Right lobe of liver (tissue), 6 donors: Measurements from ENCODE around the gene PNLIP. TPM values are rescaled to one million over a fixed set of nuclear protein-coding genes. Genes with fewer than 3 reads are reported as not detected.

ENCODE experiments used
- ATAC-seq, 4 donors: fragments of 200-7000 bp; cut with Tn5 transposase; one replicate each; pipeline ENCODE4 v1.9.1; 2020; ENCODE audit warnings: mild to moderate bottlenecking in 4 of 4, moderate library complexity in 4 of 4
- DNase-seq, 3 donors: peaks; one replicate each; pipeline ENCODE4 v3.0.0-alpha.2; 2020
- H3K27ac ChIP-seq, 3 donors: fragments of 200-600 bp; one replicate each; pipeline ENCODE4 v1.8.0; 2022
- H3K27me3 ChIP-seq, 2 donors: fragments of 200-600 bp; one replicate each; pipeline ENCODE4 v1.8.0; 2022
- H3K36me3 ChIP-seq, 4 donors: fragments of 200-600 bp; sonication (generic) in 1 of 4; one replicate each; pipeline versions ENCODE4 v1.5.1 to v1.8.0; 2017 to 2022; ENCODE audit warnings: control low read depth in 1 of 4
- H3K4me1 ChIP-seq, 4 donors: fragments of 200-600 bp; sonication (generic) in 1 of 4; one replicate each; pipeline versions ENCODE4 v1.5.1 to v1.8.0; 2017 to 2022; ENCODE audit warnings: control low read depth in 1 of 4
- H3K4me3 ChIP-seq, 3 donors: fragments of 200-600 bp; one replicate each; pipeline ENCODE4 v1.8.0; 2022
- H3K9me3 ChIP-seq, 4 donors: fragments of 200-600 bp; sonication (generic) in 1 of 4; one replicate each; pipeline versions ENCODE4 v1.5.1 to v1.8.0; 2017 to 2022; ENCODE audit warnings: control low read depth in 1 of 4
- CTCF ChIP-seq, 4 donors: fragments of 200-600 bp in 3 of 4; fragments of 450-650 bp in 1 of 4; IDR thresholded peaks; one replicate each; pipeline versions ENCODE4 v1.5.1 to v1.8.0; 2016 to 2022; ENCODE audit warnings: antibody characterized with exemption in 4 of 4, mild to moderate bottlenecking in 2 of 4
- POLR2A ChIP-seq: fragments of 450-650 bp; IDR thresholded peaks from one replicate; pipeline ENCODE4 v1.6.1; 2017; ENCODE audit warnings: antibody characterized with exemption, mild to moderate bottlenecking
- WGBS: methylation state at CpG from one replicate; pipeline ENCODE4 v1.1.6; 2018; ENCODE audit warnings: low coverage, low lambda C conversion rate; ENCODE audit not compliant: insufficient coverage; ENCODE audit errors: missing lambda C conversion rate; 5-methylcytosine and 5-hydroxymethylcytosine counted together
- intact Hi-C, 2 donors: fragments of 100-400 bp; cut with DNase I; formaldehyde crosslinking; loops; one replicate each; pipeline versions ENCODE4 v1.11.2 to v1.14.1; 2022
- total RNA-seq, 6 experiments: library from RNA; depleted of rRNA in 2 of 6; stranded (reverse); fragments of >200 nt in 2 of 6; fragmentation: NEBNext Ultra II Directional in 3 of 6; extraction: Animal tissue kit (Norgen Biotek cat#: 25700) in 3 of 6; gene quantifications; one replicate each; pipeline versions ENCODE4 v1.1.0 to v1.2.4, GENCODE V29; 2016 to 2023
- donor health status: DM: no; HTN: yes; CAD: no.
- donor health status: DM: no; HTN: no; CAD: no.
- donor health status: DM: no; HTN: no; CAD: no.
- donor health status: DM: no; HTN: yes; CAD: no.
- donor health status: DM: no; HTN: yes; CAD: no.

Gene PNLIP
- total RNA-seq, 6 experiments from 2014 or later, result not detected

GRCh38 chr10:116599991-116600390, 54.3 kb downstream of the PNLIP start:
- H3K27me3 ChIP-seq, result no peaks in the 10 kb centered on the region
- no peak for TF ChIP-seq POLR2A
- TF ChIP-seq CTCF (IDR thresholded peaks at IDR 0.05), result no peak
- no peak for ATAC-seq
- H3K9me3 ChIP-seq, result no peaks in the 10 kb centered on the region
- H3K27ac ChIP-seq, result no peak overlapping the region
- DNase-seq, result no peak
- intact Hi-C loops, result no loop called here
- 42% methylated on average over 5 of the region's 5 CpGs for WGBS
- H3K4me1 ChIP-seq, result no peaks in the 10 kb centered on the region
- H3K4me3 ChIP-seq, result no peak overlapping the region
- no peaks in the 10 kb centered on the region for H3K36me3 ChIP-seq

- Histone ChIP-seq H3K36me3 (no peaks in the 10 kb centered on the region), H3K4me3 (no peak overlapping the region), H3K9me3 (no peaks in the 10 kb centered on the region), H3K4me1 (no peaks in the 10 kb centered on the region), H3K27me3 (no peaks in the 10 kb centered on the region), H3K27ac (no peak overlapping the region)
- no peak for DNase-seq
- no peak for ATAC-seq
- no peak for TF ChIP-seq CTCF (IDR thresholded peaks at IDR 0.05)
- TF ChIP-seq POLR2A, result no peak
- intact Hi-C loops, result no loop called here
- 65% methylated on average over 7 of the region's 10 CpGs for WGBS
These were observed 57.1 kb downstream of the PNLIP start for GRCh38 chr10:116602648-116603400.

GRCh38 chr10:116606061-116606483, 60.3 kb downstream of the PNLIP start:
- TF ChIP-seq POLR2A (no peak), CTCF (IDR thresholded peaks at IDR 0.05) (no peak)
- intact Hi-C loops, result no loop called here
- H3K9me3 ChIP-seq, result no peaks in the 10 kb centered on the region
- H3K27me3 ChIP-seq, result peaks cover 0 to 3% of the 10 kb centered on the region in 2 donors
- WGBS, result 33% methylated on average over 5 of the region's 8 CpGs
- H3K27ac ChIP-seq, result no peak overlapping the region
- ATAC-seq (no peak), DNase-seq (no peak)
- H3K4me1 ChIP-seq, result no peaks in the 10 kb centered on the region
- no peak overlapping the region for H3K4me3 ChIP-seq
- no peaks in the 10 kb centered on the region for H3K36me3 ChIP-seq

- no peak for DNase-seq
- intact Hi-C loops, result no loop called here
- H3K27ac ChIP-seq, result no peak overlapping the region
- no peaks in the 10 kb centered on the region for H3K36me3 ChIP-seq
- peaks cover 0 to 3% of the 10 kb centered on the region in 2 donors for H3K27me3 ChIP-seq
- ATAC-seq, result no peak
- no peak for TF ChIP-seq CTCF (IDR thresholded peaks at IDR 0.05)
- TF ChIP-seq POLR2A, result no peak
- WGBS, result 58% methylated on average over 4 of the region's 6 CpGs
- H3K9me3 ChIP-seq, result no peaks in the 10 kb centered on the region
- H3K4me1 ChIP-seq, result no peaks in the 10 kb centered on the region
- H3K4me3 ChIP-seq, result no peak overlapping the region
These were observed 61.6 kb downstream of the PNLIP start for GRCh38 chr10:116607336-116607735.
